Transverse colon (tissue), 4 donors: ENCODE measurements around the gene LRRFIP2.
"Not testable (repeated sequence)": the region's sequence is repeated elsewhere in the genome, so short reads cannot be mapped to it uniquely, and the experiment has no call there.

Experiments
- CTCF ChIP-seq, 5 experiments: fragments of 200-600 bp in 3 of 5; fragments of 450-650 bp in 2 of 5; sonication (generic) in 3 of 5; IDR thresholded peaks; 1 replicate in 2 of 5; 2 replicates in 3 of 5; pipeline ENCODE4 v1.5.1; 2016 to 2017; ENCODE audit warnings: antibody characterized with exemption in 5 of 5, inconsistent platforms in 3 of 5, mild to moderate bottlenecking in 2 of 5, moderate library complexity in 1 of 5
- POLR2AphosphoS5 ChIP-seq, 3 donors: sonication (generic); formaldehyde crosslinking; IDR thresholded peaks; one replicate each; pipeline ENCODE4 v1.6.1; 2016; ENCODE audit warnings: antibody characterized with exemption in 3 of 3

GRCh38 chr3:37208008-37208407 is 33.6 kb upstream of the LRRFIP2 start:
- TF ChIP-seq CTCF, POLR2AphosphoS5 (IDR thresholded peaks at IDR 0.05): not testable (repeated sequence)
